H54 (cell line): ENCODE measurements around the gene PIGB.
"Not testable (repeated sequence)": the region's sequence is repeated elsewhere in the genome, so short reads cannot be mapped to it uniquely, and the experiment has no call there.

Experiments used
- DNase-seq: peaks from one replicate; pipeline ENCODE4 v3.0.0; 2011; ENCODE audit warnings: low spot score, mixed read lengths; ENCODE audit not compliant: insufficient read length
- FAIRE-seq: peaks from 3 replicates; lab custom pipeline; 2011; peaks lifted over from hg19 to GRCh38; lab: Jason Lieb, UNC
- POLR2A ChIP-seq: IDR thresholded peaks from 2 replicates; pipeline ENCODE4 v1.6.1; 2011; ENCODE audit warnings: low read depth, mild to moderate bottlenecking, low read length

The PIGB gene

DNA sequence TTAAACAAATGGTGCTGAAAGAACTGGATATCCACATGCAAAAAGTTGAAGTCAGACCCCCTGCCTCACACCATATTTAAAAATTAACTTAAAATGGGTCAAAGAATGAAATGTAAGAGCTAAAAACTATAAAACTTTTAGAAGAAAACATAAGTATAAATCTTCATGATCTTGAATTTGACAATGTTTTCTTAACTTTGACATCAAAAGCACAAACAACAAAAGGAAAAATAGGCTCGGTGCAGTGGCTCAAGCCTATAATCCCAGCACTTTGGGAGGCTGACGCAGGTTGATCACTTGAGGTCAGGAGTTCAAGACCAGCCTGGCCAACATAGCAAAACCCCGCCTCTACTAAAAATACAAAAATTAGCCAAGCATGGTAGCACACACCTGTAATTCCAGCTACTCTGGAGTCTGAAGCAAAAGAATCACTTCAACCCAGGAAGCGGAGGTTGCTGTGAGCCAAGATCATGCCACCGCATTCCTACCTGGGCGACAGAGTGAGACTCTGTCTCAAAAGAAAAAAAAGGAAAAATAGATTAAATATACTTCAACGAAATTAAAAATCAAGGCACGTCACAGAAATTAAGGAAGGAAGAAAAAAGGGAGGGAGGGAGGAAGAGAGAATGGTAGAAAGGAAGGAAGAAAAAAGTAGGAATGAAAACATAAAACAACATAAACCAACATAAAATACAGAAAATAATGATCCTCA is 30.9 kb upstream of the PIGB start:
- FAIRE-seq (no peak), DNase-seq (no peak)

DNA sequence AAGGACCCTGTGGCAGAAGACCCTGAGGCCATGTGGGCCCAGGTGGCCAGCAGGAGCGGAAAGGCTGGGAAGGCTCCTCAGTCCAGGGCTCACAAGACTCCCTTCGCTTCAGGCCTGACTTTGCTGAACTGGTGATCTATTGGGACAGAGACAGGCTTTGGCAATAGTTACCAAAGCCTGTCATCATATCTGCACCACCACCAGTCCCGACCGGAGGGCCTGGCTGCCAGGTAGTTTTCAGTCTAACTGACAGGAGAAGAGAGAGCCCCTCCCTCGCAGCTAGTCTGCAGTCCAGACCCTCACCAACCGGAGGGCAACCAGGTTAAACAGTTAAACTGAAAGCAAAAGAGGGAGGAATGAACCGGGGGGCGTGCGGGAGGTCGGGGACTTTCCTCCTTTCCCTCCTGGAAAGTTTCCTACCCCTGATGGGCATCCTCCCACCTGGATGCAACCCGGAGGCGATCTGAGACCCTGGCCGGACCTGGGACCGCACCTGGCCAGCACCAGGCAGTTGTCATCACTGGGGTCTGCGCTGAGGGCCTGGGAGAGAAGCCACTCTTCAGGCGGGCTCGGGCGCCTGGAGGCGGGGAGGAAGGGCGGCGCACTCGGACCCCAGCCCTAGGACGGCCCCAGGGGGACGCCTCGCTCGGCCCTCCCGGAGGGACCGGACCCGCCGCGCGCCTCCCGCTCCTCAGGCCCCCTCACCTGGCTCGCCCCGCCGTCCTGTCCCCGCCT is 29.8 kb upstream of the PIGB start:
- no peak for TF ChIP-seq POLR2A
- DNase-seq (no peak), FAIRE-seq (no peak)

More for the DNA sequence above, 30.9 kb upstream of the PIGB start:
- no peak for TF ChIP-seq POLR2A

DNA sequence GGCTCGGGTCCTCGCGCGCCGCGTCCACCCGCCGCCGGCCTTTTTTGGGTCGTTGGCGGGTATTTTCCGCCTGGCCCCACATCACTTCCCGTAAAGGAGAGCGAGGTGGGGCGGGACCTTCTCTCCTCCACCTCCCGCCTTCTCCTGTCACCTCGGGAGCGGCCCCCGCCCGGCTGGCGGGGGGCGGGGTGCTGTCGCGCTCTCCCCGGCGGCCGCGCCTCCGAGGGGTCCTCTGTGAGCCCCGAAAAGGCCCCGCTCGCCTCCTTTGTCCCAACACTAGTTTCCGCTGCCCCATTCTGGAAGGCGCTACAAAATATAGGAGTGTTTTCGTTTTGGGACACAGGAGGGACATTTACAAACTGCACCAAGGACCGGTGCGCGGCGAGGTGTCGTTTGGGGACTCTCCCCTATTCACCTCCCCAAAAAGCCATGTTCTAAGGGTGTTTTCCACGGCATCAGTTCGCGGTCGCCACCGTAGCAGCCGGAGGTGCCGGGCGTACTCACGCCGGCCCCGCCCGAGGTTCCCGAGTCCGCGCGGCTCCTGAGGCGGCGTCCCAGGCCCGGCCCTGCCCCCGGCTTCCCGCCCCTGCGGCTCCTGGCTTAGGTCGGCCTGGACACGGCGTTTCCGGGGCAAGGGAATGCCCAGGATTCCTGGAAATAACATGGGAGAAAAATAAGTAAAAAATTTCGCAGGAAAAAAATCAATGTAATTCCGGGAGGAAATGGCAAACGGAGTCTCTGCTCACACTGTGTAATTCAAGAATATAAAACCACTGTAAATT is 29.1 kb upstream of the PIGB start, which contains the start of gene RAB27A:
Gene RAB27A (minus strand): TSS at position 68 of the 782 bp plus-strand sequence. CDS start 54,879 bp downstream, outside the sequence.
- peak; percentile 32; the same call in 1 of the 2 replicates for TF ChIP-seq POLR2A
- DNase-seq (peak; percentile 57), FAIRE-seq (no peak)

DNA sequence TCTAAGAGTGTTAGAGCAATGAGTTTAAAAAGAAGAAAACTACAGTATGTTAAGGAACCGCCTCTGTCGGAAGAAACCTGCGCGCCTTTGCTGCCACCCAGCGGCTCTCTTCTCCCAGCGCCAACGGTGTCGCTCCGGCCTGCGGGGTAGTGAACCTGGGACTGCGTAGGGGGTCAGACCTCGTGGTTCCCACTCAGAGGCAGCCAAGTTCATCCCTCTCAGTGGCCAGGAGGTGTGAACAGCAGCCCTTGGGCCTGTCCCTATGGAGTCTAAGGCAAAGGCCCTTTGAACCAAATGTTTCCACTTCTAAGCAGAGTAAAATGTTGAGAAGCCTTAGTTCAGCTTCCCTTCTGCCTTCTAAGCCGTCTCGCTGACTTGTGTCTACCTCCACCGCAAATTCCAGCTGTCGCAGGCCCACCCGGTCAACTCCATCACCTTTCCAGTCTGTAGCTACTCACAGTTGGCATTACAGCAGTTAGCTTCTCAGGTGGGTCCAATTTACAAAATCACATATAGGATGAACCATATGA is 28.4 kb upstream of the PIGB start:
- DNase-seq (peak; percentile 57), FAIRE-seq (no peak)
- TF ChIP-seq POLR2A, result no peak

DNA sequence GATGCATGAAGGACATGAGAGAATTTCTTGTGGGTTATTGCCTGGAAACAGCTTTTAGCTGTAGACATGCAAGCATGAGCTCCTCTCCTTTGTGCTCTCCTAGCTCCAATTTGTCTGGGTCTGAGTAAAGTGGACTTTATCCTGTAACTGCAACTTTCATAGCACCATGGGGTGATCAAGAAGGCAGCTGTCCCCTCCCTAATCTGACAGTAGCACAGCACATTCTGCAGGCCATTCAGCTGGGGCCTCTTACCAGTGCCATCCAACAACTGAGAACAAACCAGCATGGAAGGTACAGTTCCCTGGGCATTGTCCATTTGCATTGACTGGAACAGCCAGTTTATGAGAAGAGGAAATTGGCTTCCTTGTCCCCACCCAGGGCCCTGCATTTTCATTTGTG is 21.7 kb upstream of the PIGB start:
- no peak for TF ChIP-seq POLR2A
- FAIRE-seq, result no peak
- DNase-seq, result no peak

DNA sequence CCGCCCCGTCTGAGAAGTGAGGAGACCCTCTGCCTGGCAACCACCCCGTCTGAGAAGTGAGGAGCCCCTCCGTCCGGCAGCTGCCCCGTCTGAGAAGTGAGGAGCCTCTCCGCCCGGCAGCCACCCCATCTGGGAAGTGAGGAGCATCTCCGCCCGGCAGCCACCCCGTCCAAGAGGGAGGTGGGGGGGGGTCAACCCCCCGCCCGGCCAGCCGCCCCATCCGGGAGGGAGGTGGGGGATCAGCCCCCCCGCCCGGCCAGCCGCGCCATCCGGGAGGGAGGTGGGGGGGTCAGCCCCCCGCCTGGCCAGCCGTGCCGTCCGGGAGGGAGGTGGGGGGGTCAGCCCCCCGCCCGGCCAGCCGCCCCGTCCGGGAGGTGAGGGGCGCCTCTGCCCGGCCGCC is 16.2 kb upstream of the PIGB start:
- not testable (repeated sequence) for FAIRE-seq, DNase-seq

DNA sequence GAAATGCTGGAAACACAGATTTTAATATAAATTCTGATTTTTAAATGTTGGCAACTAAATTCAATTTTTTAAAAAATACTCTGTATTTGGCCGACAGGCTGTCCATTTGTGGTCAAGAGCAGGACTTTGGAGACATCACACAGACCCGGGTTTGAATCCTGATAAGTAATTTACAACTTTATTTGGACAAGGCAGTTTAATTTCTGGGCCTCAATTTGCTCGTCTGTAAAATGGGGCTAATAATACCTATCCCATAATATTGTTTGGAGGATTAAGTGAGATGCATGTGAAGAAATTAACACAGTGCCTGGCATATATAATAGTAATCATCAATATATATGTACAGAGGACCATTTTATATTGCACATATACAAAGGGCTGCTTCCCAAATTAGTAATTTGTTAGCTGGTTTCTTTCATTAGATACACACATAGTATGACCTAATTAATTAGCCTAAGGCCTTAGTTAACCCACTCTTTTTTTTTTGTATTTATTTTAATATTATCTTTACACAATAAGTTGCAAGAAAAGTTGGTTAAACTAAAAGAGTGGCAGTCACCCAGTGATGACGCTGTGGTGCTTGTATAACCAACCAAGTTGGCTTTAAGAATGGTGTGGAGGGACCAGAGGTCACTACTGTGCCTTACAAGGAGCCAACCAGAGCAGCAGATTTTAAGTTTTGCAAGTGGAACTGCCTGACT is 665 bp downstream of the PIGB start:
- DNase-seq, result no peak
- TF ChIP-seq POLR2A, result no peak

DNA sequence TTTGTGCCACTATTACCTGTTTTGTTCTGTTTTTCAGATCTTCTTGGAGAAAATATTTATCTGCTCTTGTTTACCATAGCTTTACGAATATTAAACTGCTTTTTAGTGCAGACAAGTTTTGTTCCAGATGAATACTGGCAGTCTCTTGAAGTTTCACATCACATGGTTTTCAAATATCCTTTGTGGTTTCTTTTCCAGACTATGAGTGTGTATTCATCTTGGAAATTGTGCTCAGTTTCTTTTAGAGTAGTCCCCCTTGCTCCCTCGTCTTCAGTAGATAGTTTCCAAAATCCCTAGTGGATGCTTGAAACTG is 1.2 kb downstream of the PIGB start:
- FAIRE-seq (no peak), DNase-seq (no peak)
- TF ChIP-seq POLR2A, result no peak

More for the DNA sequence above, 665 bp downstream of the PIGB start:
- FAIRE-seq, result no peak

DNA sequence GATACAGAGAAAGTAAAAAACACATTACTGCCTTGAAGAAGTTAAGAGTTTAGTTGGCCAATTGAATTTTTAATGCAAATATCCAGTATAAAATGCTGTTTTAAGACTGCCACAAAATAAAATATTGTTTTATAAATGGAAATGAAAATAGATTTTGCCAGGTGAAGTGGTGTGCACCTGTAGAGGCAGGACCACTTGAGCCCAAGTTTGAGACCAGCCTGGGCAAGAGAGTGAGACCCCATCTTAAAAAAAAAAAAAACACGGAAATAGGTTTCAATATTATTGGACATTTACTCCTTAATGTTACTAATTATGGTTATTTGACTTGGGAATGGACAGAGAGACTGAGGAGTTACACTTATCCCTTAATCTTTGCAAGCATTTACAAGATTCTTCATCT is 1.9 kb downstream of the PIGB start:
- FAIRE-seq (no peak), DNase-seq (no peak)
- no peak for TF ChIP-seq POLR2A

DNA sequence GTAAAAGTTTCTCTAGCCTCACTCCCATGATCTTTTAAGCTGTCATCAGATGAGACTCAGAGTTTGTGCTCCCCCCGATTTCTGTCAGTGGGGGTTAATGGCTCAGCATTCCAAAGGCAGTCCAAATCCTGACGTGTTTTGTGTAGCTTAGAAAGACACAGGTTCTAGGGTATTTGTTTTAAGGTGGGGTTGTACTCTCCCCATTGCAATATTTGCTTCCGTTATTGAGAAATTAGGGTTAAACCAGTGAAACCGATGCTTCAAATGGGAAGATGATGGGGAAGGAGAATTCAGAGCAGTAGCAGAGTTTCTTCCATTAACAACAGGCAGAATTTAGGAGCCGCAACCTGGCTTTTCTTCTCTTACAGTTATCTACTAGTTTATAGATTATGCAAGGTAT is 3.4 kb downstream of the PIGB start:
- no peak for DNase-seq
- no peak for TF ChIP-seq POLR2A
- no peak for FAIRE-seq

DNA sequence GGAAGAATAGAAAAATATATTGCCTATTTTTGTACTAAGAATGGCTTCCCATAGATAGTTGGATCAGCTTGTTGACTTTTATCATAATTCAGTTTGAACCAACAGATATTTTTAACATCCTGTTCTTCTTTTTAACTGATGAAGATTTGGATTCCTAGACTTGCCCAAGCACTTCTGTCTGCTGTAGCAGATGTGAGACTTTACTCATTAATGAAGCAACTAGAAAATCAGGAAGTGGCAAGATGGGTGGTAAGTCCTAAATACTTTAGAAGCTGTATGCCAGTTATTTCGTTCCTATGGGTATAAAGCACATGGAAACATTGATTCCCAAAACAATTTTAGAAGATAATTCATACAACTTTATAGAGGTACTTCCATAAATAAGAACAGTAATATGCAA is 8.4 kb downstream of the PIGB start:
- TF ChIP-seq POLR2A, result no peak
- FAIRE-seq (no peak), DNase-seq (no peak)

DNA sequence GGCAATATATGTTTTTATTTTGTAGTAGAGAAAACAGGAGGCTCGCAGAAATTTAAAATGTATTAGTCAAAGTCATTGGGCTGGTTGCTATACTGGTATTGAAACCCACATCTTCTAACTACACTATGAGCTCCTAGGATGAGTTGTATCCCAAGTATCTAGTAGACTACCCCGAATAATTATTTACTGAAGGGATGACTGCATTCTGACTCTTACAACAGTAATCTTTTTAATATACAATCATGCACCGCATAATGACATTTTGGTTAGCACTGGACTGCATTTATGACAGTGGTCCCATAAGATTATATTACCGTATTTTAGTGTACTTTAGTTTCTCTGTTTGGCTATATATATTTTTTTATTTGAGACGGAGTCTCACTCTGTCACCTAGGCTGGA is 15.3 kb downstream of the PIGB start:
- DNase-seq (no peak), FAIRE-seq (no peak)
- no peak for TF ChIP-seq POLR2A

DNA sequence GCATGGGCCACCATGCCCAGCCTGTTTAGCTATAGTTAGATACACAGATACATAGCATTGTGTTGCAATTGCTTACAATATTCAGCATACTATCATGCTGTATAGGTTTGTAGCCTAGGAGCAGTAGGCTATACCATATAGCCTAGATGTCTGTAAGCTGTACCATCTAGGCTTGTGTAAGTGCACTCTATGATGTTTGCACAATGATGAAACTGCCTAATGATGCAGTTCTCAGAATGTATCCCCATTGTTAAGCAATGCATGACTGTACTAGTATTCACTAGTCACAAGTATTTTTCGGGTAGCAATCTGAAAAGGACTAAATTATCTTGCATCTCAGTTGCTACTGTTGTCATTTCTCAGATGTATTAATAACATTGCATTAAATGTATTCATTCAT is 16.0 kb downstream of the PIGB start:
- FAIRE-seq, result no peak

DNA sequence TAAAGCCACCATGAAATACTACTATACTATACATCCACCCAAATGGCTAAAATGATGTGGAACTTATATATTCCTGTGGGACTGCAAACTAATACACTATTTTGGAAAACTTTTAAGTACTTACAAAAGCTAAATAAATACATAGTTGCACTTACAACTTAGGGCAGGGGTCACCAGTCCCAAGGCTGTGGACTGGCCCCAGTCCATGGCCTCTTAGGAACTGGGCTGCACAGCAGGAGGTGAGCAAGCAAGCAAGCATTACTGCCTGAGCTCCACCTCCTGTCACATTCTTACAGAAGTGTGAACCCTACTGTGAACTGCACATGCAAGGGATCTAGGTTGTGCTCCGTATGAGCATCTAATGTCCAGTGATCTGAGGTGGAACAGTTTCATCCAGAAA is 18.1 kb downstream of the PIGB start:
- no peak for TF ChIP-seq POLR2A
- DNase-seq (no peak), FAIRE-seq (no peak)

More for the DNA sequence above, 16.0 kb downstream of the PIGB start:
- DNase-seq, result no peak
- TF ChIP-seq POLR2A, result no peak
